Effector CD8-positive, alpha-beta T cell (primary cell): Measurements from ENCODE around the gene MOB3B.

Experiments used
- DNase-seq: peaks from one replicate; lab custom pipeline; 2025; lab: John Stamatoyannopoulos, UW

MOB3B gene

GRCh38 chr9:27279611-27280010, 250.0 kb downstream of the MOB3B start:
- no peak for DNase-seq

GRCh38 chr9:27278374-27278773, 251.2 kb downstream of the MOB3B start:
- DNase-seq: no peak

- no peak for DNase-seq
These were observed 253.2 kb downstream of the MOB3B start for GRCh38 chr9:27276193-27277030.
